H9 (cell line): Measurements from ENCODE around the gene RABGAP1. TPM values are rescaled to one million over a fixed set of nuclear protein-coding genes. Genes with fewer than 3 reads are reported as not detected.

ENCODE experiments used
- DNase-seq: peaks from one replicate; pipeline ENCODE4 v3.0.0-alpha.2; 2017
- H2AFZ ChIP-seq: one replicate; pipeline ENCODE4 v1.6.1; 2013; ENCODE audit warnings: mild to moderate bottlenecking, low read length, control low read depth, moderate library complexity
- H2AK5ac ChIP-seq: 2 replicates; pipeline ENCODE4 v1.6.1; 2013; ENCODE audit warnings: low read length, control low read depth, mixed read lengths; ENCODE audit not compliant: insufficient read length
- H2BK120ac ChIP-seq: one replicate; pipeline ENCODE4 v1.6.1; 2013; ENCODE audit warnings: low read depth, mild to moderate bottlenecking, low read length, control low read depth, inconsistent platforms; ENCODE audit not compliant: poor library complexity, severe bottlenecking
- H2BK12ac ChIP-seq: 2 replicates; pipeline ENCODE4 v1.6.1; 2013; ENCODE audit warnings: low read length, control low read depth, mixed read lengths, low read depth; ENCODE audit not compliant: insufficient read length
- H2BK15ac ChIP-seq: 2 replicates; pipeline ENCODE4 v1.6.1; 2013; ENCODE audit warnings: low read depth, low read length, control low read depth
- H2BK20ac ChIP-seq: one replicate; pipeline ENCODE4 v1.6.1; 2013; ENCODE audit warnings: low read depth, mild to moderate bottlenecking, low read length, control low read depth, inconsistent platforms; ENCODE audit not compliant: poor library complexity, severe bottlenecking
- H2BK5ac ChIP-seq: 2 replicates; pipeline ENCODE4 v1.6.1; 2013; ENCODE audit warnings: low read length, control low read depth, mixed read lengths; ENCODE audit not compliant: insufficient read length
- H3K14ac ChIP-seq: 2 replicates; pipeline ENCODE4 v1.6.1; 2013; ENCODE audit warnings: low read length, control low read depth; ENCODE audit not compliant: insufficient read depth
- H3K18ac ChIP-seq: 2 replicates; pipeline ENCODE4 v1.6.1; 2013; ENCODE audit warnings: low read depth, mild to moderate bottlenecking, mixed read lengths, low read length, control low read depth; ENCODE audit not compliant: insufficient read length
- H3K23ac ChIP-seq: 2 replicates; pipeline ENCODE4 v1.6.1; 2013; ENCODE audit warnings: low read length, control low read depth, mixed read lengths, low read depth; ENCODE audit not compliant: insufficient read length
- H3K23me2 ChIP-seq: 2 replicates; pipeline ENCODE4 v1.6.1; 2013; ENCODE audit warnings: low read depth, mild to moderate bottlenecking, mixed read lengths, low read length, control low read depth; ENCODE audit not compliant: insufficient read length, poor library complexity, severe bottlenecking
- H3K27ac ChIP-seq: 2 replicates; pipeline ENCODE4 v1.5.1; 2013; ENCODE audit warnings: low read length, control low read depth, mixed read lengths, low read depth; ENCODE audit not compliant: insufficient read length
- H3K27me3 ChIP-seq: 2 replicates; pipeline ENCODE4 v1.6.1; 2013; ENCODE audit warnings: low read length, control low read depth, inconsistent platforms; ENCODE audit not compliant: insufficient read depth
- H3K4ac ChIP-seq: 2 replicates; pipeline ENCODE4 v1.6.1; 2013; ENCODE audit warnings: low read depth, mild to moderate bottlenecking, control low read depth, inconsistent platforms, low read length, moderate library complexity
- H3K4me1 ChIP-seq: 2 replicates; pipeline ENCODE4 v1.6.1; 2013; ENCODE audit warnings: low read length, control low read depth, inconsistent platforms; ENCODE audit not compliant: insufficient read depth
- H3K4me2 ChIP-seq: 2 replicates; pipeline ENCODE4 v1.6.1; 2013; ENCODE audit warnings: low read length, control low read depth, mixed read lengths; ENCODE audit not compliant: insufficient read length, insufficient read depth
- H3K56ac ChIP-seq: 2 replicates; pipeline ENCODE4 v1.6.1; 2013; ENCODE audit warnings: low read depth, mild to moderate bottlenecking, mixed read lengths, low read length, control low read depth; ENCODE audit not compliant: insufficient read length
- H3K79me1 ChIP-seq: 2 replicates; pipeline ENCODE4 v1.6.1; 2013; ENCODE audit warnings: low read depth, mild to moderate bottlenecking, moderate library complexity, low read length, control low read depth, inconsistent platforms; ENCODE audit not compliant: insufficient read depth, poor library complexity, severe bottlenecking
- H3K79me2 ChIP-seq: 2 replicates; pipeline ENCODE4 v1.6.1; 2013; ENCODE audit warnings: low read length, control low read depth, inconsistent platforms; ENCODE audit not compliant: insufficient read depth
- H3K9ac ChIP-seq: 2 replicates; pipeline ENCODE4 v1.6.1; 2013; ENCODE audit warnings: low read length, control low read depth, mixed read lengths; ENCODE audit not compliant: insufficient read length; ENCODE audit errors: extremely low read depth
- H3K9me3 ChIP-seq: one replicate; pipeline ENCODE4 v1.6.1; 2013; ENCODE audit warnings: low read depth, low read length, inconsistent platforms; ENCODE audit not compliant: control insufficient read depth
- H3T11ph ChIP-seq: one replicate; pipeline ENCODE4 v1.6.1; 2013; ENCODE audit warnings: mild to moderate bottlenecking, low read length, control low read depth, inconsistent platforms
- H4K20me1 ChIP-seq: one replicate; pipeline ENCODE4 v1.6.1; 2013; ENCODE audit not compliant: control insufficient read depth, insufficient read length, insufficient read depth
- H4K5ac ChIP-seq: 2 replicates; pipeline ENCODE4 v1.6.1; 2013; ENCODE audit warnings: low read depth, mild to moderate bottlenecking, mixed read lengths, low read length, control low read depth; ENCODE audit not compliant: insufficient read length
- H4K8ac ChIP-seq: replicated peaks from 2 replicates; pipeline ENCODE4 v1.6.1; 2013; ENCODE audit warnings: low read length, control low read depth, mixed read lengths, low read depth; ENCODE audit not compliant: insufficient read length
- H4K91ac ChIP-seq: 2 replicates; pipeline ENCODE4 v1.6.1; 2013; ENCODE audit warnings: low read depth, mild to moderate bottlenecking, moderate library complexity, mixed read lengths, low read length, control low read depth; ENCODE audit not compliant: insufficient read length
- H3K27ac Mint-ChIP-seq, 3 experiments: 2 replicates in 2 of 3; 3 replicates in 1 of 3; pipeline ENCODE4 v1.8.0; 2020 to 2021; ENCODE audit warnings: mixed read lengths in 3 of 3, mild to moderate bottlenecking in 1 of 3, moderate library complexity in 1 of 3
- H3K27me3 Mint-ChIP-seq: 2 replicates; pipeline ENCODE4 v1.8.0; 2021; ENCODE audit warnings: low read depth, mild to moderate bottlenecking, moderate library complexity, mixed read lengths
- H3K36me3 Mint-ChIP-seq, 3 experiments: 2 replicates in 2 of 3; 3 replicates in 1 of 3; pipeline ENCODE4 v1.8.0; 2020 to 2021; ENCODE audit warnings: low read depth in 3 of 3, mixed read lengths in 3 of 3; ENCODE audit not compliant: insufficient read depth in 1 of 3
- H3K4me1 Mint-ChIP-seq, 2 experiments: 2 replicates each; pipeline ENCODE4 v1.8.0; 2020; ENCODE audit warnings: mixed read lengths in 2 of 2
- H3K4me3 Mint-ChIP-seq, 2 experiments: 2 replicates in 1 of 2; 3 replicates in 1 of 2; pipeline ENCODE4 v1.8.0; 2020 to 2021; ENCODE audit warnings: mild to moderate bottlenecking in 2 of 2, mixed read lengths in 2 of 2, moderate library complexity in 1 of 2
- H3K9me3 Mint-ChIP-seq, 2 experiments: 2 replicates in 1 of 2; 3 replicates in 1 of 2; pipeline ENCODE4 v1.8.0; 2020; ENCODE audit warnings: mild to moderate bottlenecking in 2 of 2, mixed read lengths in 2 of 2, moderate library complexity in 1 of 2
- WGBS: extraction: QIAGEN DNeasy Blood & Tissue Kit; methylation state at CpG from one replicate; pipeline ENCODE4 v1.1.7; 2013; ENCODE audit warnings: missing lambda C conversion rate, low lambda C conversion rate, mixed read lengths; ENCODE audit not compliant: insufficient read length; ENCODE audit errors: extremely low coverage; 5-methylcytosine and 5-hydroxymethylcytosine counted together
- total RNA-seq: library from RNA; stranded (reverse); gene quantifications from 2 replicates; pipeline ENCODE4 v1.2.1, GENCODE V29; 2021
- TF ChIP-seq, protein P1 (sequence below): fragments of 200-600 bp; sonication (generic); conservative IDR thresholded peaks from 3 replicates; pipeline ENCODE4 v1.8.0; 2021; ENCODE audit warnings: antibody characterized with exemption, mild to moderate bottlenecking

RABGAP1 gene
- total RNA-seq, 1 experiment from 2014 or later = 31.6 TPM

- Histone ChIP-seq H3K9ac (no peak overlapping the region), H3K27me3 (no peaks in the 10 kb centered on the region), H3K9me3 (no peaks in the 10 kb centered on the region), H3K4me2 (no peak overlapping the region), H3K27ac (no peak overlapping the region), H3K79me2 (no peaks in the 10 kb centered on the region), H3K14ac (no peak overlapping the region), H3K18ac (no peak overlapping the region), H2BK5ac (no peak overlapping the region), H4K91ac (no peak overlapping the region), H4K8ac (no peak overlapping the region), H4K5ac (no peak overlapping the region), H2BK12ac (no peak overlapping the region), H3K23me2 (no peaks in the 10 kb centered on the region), H2BK20ac (no peak overlapping the region), H3K56ac (no peak overlapping the region), H3T11ph (no peak overlapping the region), H2AFZ (no peak overlapping the region), H3K23ac (no peak overlapping the region), H3K79me1 (no peaks in the 10 kb centered on the region), H2BK15ac (no peak overlapping the region), H2BK120ac (no peak overlapping the region), H3K4me1 (no peaks in the 10 kb centered on the region), H3K4ac (no peak overlapping the region), H2AK5ac (no peak overlapping the region), H4K20me1 (peaks cover 2% of the 10 kb centered on the region)
- TF ChIP-seq, protein P1, sequence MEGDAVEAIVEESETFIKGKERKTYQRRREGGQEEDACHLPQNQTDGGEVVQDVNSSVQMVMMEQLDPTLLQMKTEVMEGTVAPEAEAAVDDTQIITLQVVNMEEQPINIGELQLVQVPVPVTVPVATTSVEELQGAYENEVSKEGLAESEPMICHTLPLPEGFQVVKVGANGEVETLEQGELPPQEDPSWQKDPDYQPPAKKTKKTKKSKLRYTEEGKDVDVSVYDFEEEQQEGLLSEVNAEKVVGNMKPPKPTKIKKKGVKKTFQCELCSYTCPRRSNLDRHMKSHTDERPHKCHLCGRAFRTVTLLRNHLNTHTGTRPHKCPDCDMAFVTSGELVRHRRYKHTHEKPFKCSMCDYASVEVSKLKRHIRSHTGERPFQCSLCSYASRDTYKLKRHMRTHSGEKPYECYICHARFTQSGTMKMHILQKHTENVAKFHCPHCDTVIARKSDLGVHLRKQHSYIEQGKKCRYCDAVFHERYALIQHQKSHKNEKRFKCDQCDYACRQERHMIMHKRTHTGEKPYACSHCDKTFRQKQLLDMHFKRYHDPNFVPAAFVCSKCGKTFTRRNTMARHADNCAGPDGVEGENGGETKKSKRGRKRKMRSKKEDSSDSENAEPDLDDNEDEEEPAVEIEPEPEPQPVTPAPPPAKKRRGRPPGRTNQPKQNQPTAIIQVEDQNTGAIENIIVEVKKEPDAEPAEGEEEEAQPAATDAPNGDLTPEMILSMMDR = no peak
- Mint-ChIP-seq H3K4me3 (no peak overlapping the region), H3K27ac (no peak overlapping the region), H3K27me3 (no peaks in the 10 kb centered on the region; the same call in 1 of the 2 replicates), H3K36me3 (peaks cover 19 to 47% (median 24%) of the 10 kb centered on the region in 3 experiments; a peak in 6 of 7 replicates), H3K4me1 (peaks cover 11 to 16% of the 10 kb centered on the region in 2 experiments), H3K9me3 (no peaks in the 10 kb centered on the region)
- DNase-seq = no peak
- no CpG with 5 or more reads among the region's 15 CpGs for WGBS
Measured at GRCh38 chr9:123109540-123110279, 168.9 kb downstream of the RABGAP1 start.
